A549 (cell line): ENCODE data around the gene SSU72.

Experiments
- CTCF ChIP-seq: fragments of >200 bp; sonication (Bioruptor Twin); formaldehyde crosslinking; IDR thresholded peaks from 3 replicates; pipeline ENCODE4 v1.5.1; 2016
- EHMT2 ChIP-seq: fragments of 200-600 bp; sonication (generic); IDR thresholded peaks from 2 replicates; pipeline ENCODE4 v1.6.1; 2016; ENCODE audit warnings: antibody characterized with exemption, low read depth, mild to moderate bottlenecking, moderate library complexity
- KDM1A ChIP-seq: fragments of 200-600 bp; sonication (generic); IDR thresholded peaks from 2 replicates; pipeline ENCODE4 v1.6.1; 2016; ENCODE audit warnings: low read depth, mild to moderate bottlenecking
- POLR2AphosphoS2 ChIP-seq: conservative IDR thresholded peaks from 2 replicates; pipeline ENCODE4 v1.6.1; 2012; ENCODE audit warnings: low read length, improper control_type of control experiment, inconsistent platforms
- TF ChIP-seq, protein P1 (sequence below): IDR thresholded peaks from 2 replicates; pipeline ENCODE4 v1.6.1; 2012

- TF ChIP-seq CTCF (no peak), KDM1A (no peak), EHMT2 (no peak), POLR2AphosphoS2 (no peak)
- TF ChIP-seq, protein P1, sequence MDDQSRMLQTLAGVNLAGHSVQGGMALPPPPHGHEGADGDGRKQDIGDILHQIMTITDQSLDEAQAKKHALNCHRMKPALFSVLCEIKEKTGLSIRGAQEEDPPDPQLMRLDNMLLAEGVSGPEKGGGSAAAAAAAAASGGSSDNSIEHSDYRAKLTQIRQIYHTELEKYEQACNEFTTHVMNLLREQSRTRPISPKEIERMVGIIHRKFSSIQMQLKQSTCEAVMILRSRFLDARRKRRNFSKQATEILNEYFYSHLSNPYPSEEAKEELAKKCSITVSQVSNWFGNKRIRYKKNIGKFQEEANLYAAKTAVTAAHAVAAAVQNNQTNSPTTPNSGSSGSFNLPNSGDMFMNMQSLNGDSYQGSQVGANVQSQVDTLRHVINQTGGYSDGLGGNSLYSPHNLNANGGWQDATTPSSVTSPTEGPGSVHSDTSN, result no peak
These were observed 46.1 kb downstream of the SSU72 start for GRCh38 chr1:1528301-1529267.
